Loucy (cell line): Measurements from ENCODE around the gene CCDC91.
A peak's percentile ranks its signal among the peaks of the same experiment; 100 is the strongest.

ENCODE experiments used
- H2AFZ ChIP-seq: fragments of 200-600 bp; sonication (generic); 2 replicates; pipeline ENCODE4 v1.6.0; 2016; ENCODE audit warnings: antibody characterized with exemption, mild to moderate bottlenecking, low read length, moderate library complexity
- H3F3A ChIP-seq: fragments of 200-600 bp; 2 replicates; pipeline ENCODE4 v1.6.0; 2016; ENCODE audit warnings: antibody characterized with exemption, low read depth, mild to moderate bottlenecking
- H3K27me3 ChIP-seq: fragments of 200-600 bp; sonication (generic); 2 replicates; pipeline ENCODE4 v1.6.1; 2014; ENCODE audit warnings: low read length, mild to moderate bottlenecking; ENCODE audit not compliant: insufficient read depth, poor library complexity, severe bottlenecking
- H3K36me3 ChIP-seq: fragments of 200-600 bp; sonication (generic); 2 replicates; pipeline ENCODE4 v1.6.1; 2016; ENCODE audit warnings: low read length; ENCODE audit not compliant: insufficient read depth
- H3K4me1 ChIP-seq: fragments of 200-600 bp; sonication (generic); 2 replicates; pipeline ENCODE4 v1.5.1; 2014; ENCODE audit warnings: low read length, mild to moderate bottlenecking; ENCODE audit not compliant: insufficient read depth, poor library complexity, severe bottlenecking
- H3K4me2 ChIP-seq: fragments of 200-600 bp; sonication (generic); 2 replicates; pipeline ENCODE4 v1.6.0; 2014; ENCODE audit warnings: antibody characterized with exemption, low read length, low read depth, mild to moderate bottlenecking; ENCODE audit not compliant: poor library complexity, severe bottlenecking
- H3K4me3 ChIP-seq: fragments of 200-600 bp; sonication (generic); 2 replicates; pipeline ENCODE4 v1.5.1; 2014; ENCODE audit warnings: low read length, mild to moderate bottlenecking, mixed read lengths; ENCODE audit not compliant: poor library complexity, severe bottlenecking
- H3K79me2 ChIP-seq: fragments of 200-600 bp; sonication (generic); 2 replicates; pipeline ENCODE4 v1.6.1; 2014; ENCODE audit warnings: low read length; ENCODE audit not compliant: insufficient read depth
- H3K9ac ChIP-seq: fragments of 200-600 bp; sonication (generic); 2 replicates; pipeline ENCODE4 v1.6.0; 2014; ENCODE audit warnings: mild to moderate bottlenecking, low read depth, low read length, moderate library complexity; ENCODE audit not compliant: poor library complexity, severe bottlenecking
- H3K9me2 ChIP-seq: fragments of 200-600 bp; sonication (generic); replicated peaks from 2 replicates; pipeline ENCODE4 v1.6.1; 2016; ENCODE audit warnings: low read depth, low read length, mixed read lengths
- H3K9me3 ChIP-seq: fragments of 200-600 bp; sonication (generic); 2 replicates; pipeline ENCODE4 v1.6.1; 2014; ENCODE audit warnings: mild to moderate bottlenecking, antibody characterized with exemption, low read length, low read depth; ENCODE audit not compliant: insufficient read depth
- H4K20me1 ChIP-seq: fragments of 200-600 bp; sonication (generic); 2 replicates; pipeline ENCODE4 v1.6.0; 2014; ENCODE audit warnings: antibody characterized with exemption, low read length, mild to moderate bottlenecking; ENCODE audit not compliant: insufficient read depth, poor library complexity, severe bottlenecking
- EZH2phosphoT487 ChIP-seq: fragments of 200-600 bp; IDR thresholded peaks from 2 replicates; pipeline ENCODE4 v1.6.1; 2018; ENCODE audit warnings: antibody characterized with exemption, mild to moderate bottlenecking, moderate library complexity, borderline replicate concordance
- TF ChIP-seq, protein P1 (sequence below): fragments of 200-600 bp; sonication (generic); conservative IDR thresholded peaks from 2 replicates; pipeline ENCODE4 v1.5.1; 2014; ENCODE audit warnings: mild to moderate bottlenecking, antibody characterized with exemption, low read length

CCDC91 gene, protein sequence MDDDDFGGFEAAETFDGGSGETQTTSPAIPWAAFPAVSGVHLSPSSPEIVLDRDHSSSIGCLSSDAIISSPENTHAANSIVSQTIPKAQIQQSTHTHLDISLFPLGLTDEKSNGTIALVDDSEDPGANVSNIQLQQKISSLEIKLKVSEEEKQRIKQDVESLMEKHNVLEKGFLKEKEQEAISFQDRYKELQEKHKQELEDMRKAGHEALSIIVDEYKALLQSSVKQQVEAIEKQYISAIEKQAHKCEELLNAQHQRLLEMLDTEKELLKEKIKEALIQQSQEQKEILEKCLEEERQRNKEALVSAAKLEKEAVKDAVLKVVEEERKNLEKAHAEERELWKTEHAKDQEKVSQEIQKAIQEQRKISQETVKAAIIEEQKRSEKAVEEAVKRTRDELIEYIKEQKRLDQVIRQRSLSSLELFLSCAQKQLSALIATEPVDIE

DNA sequence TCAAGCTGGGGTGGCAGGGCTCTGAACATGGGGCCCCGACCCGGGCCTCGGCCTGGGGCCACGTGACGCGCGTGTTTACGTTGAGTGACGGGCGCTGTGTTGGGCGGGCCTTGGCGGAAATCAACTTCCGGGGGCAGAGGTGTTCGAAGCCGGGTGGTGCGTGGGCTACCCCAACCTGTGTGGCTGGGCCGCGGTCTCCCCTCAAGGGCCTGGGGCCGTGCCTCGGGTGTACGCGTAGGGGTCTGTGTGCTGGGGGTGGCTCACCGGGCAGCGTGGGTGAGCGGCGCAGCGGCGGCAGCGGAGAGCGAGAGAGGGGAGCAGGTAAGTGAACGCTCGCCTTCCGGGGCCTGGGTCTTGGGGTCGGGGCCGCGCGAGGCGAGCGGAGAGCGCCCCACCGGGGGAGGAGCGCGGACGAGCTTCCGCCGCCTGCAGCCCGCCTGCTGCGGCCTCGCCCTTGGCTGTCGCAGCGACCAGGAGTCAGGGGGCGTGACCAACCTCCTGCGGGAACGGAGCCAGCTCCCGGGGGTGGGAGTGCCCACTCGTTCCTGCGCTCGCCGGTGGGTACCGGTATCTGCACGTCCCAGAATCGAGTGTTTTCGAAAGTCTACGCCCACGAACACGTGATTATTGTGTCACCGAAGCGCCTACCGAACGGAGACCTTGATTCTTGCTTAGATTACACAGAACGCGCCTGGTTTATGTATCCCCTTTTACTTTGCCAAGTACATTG lies at the start of gene CCDC91:
CCDC91 (plus strand) TSS at position 136 of the 730 bp plus-strand sequence. CDS start 66,760 bp downstream, outside the sequence.
- Histone ChIP-seq H3K9ac (peak within 1 kb of the TSS; percentile 77), H2AFZ (peak within 1 kb of the TSS; percentile 94), H3K9me2 (no peaks in the 10 kb centered on the region), H4K20me1 (peaks cover 22% of the 10 kb centered on the region), H3K27me3 (no peaks in the 10 kb centered on the region), H3K9me3 (no peaks in the 10 kb centered on the region), H3K4me3 (peak within 1 kb of the TSS; percentile 90), H3F3A (peaks cover 10% of the 10 kb centered on the region; the same call in 1 of the 2 replicates), H3K36me3 (no peaks in the 10 kb centered on the region), H3K4me1 (peaks cover 39% of the 10 kb centered on the region), H3K4me2 (peak within 1 kb of the TSS; percentile 77), H3K79me2 (peaks cover 19% of the 10 kb centered on the region)
- TF ChIP-seq, protein P1, sequence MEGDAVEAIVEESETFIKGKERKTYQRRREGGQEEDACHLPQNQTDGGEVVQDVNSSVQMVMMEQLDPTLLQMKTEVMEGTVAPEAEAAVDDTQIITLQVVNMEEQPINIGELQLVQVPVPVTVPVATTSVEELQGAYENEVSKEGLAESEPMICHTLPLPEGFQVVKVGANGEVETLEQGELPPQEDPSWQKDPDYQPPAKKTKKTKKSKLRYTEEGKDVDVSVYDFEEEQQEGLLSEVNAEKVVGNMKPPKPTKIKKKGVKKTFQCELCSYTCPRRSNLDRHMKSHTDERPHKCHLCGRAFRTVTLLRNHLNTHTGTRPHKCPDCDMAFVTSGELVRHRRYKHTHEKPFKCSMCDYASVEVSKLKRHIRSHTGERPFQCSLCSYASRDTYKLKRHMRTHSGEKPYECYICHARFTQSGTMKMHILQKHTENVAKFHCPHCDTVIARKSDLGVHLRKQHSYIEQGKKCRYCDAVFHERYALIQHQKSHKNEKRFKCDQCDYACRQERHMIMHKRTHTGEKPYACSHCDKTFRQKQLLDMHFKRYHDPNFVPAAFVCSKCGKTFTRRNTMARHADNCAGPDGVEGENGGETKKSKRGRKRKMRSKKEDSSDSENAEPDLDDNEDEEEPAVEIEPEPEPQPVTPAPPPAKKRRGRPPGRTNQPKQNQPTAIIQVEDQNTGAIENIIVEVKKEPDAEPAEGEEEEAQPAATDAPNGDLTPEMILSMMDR = no peak
- TF ChIP-seq EZH2phosphoT487 = no peak

DNA sequence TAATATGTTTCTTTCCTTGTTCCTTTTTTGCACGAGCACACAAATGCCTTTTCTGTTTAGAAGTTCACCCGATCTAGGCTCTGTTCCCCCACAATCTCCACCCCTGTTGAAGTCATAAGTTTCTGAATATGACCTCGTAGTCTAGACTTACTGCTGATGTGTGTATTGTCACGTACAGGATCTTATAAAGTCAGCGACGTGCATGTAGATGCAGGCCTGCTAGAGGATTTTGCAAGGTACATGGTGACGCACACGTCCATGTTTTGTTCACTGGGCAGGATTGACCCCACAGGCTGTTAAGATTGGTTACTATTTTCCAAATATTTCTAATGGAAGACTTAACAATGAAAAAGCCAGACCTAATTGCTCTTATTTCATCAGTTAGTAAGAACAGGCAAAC lies 46.2 kb upstream of the CCDC91 start:
- Histone ChIP-seq H4K20me1 (no peaks in the 10 kb centered on the region), H3F3A (no peaks in the 10 kb centered on the region), H3K4me2 (no peak overlapping the region), H3K9me2 (no peaks in the 10 kb centered on the region), H3K27me3 (no peaks in the 10 kb centered on the region), H3K79me2 (no peaks in the 10 kb centered on the region), H3K4me3 (no peak overlapping the region), H3K4me1 (no peaks in the 10 kb centered on the region), H3K9me3 (no peaks in the 10 kb centered on the region), H3K9ac (no peak overlapping the region), H2AFZ (no peak overlapping the region), H3K36me3 (no peaks in the 10 kb centered on the region)
- no peak for TF ChIP-seq EZH2phosphoT487
- TF ChIP-seq, protein P1 = no peak

DNA sequence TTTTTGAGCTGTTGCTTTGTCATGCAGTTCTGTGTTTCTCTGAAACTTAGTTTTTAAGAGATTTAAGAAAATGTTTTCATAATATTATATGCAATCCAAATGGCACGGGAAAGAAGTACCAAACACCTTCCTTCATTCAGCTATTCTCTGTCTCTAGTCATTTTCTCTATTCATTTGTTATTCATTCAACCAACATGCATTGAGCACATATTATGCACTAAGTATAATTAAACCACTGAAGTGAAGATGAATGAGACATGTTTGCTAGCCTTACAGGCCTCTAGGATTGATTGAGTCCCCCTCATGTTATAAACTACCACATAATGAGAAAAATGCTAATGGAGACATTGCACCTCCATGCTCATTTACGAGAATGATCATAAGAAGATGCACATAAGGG lies 45.7 kb upstream of the CCDC91 start:
- Histone ChIP-seq H3K9me2 (no peaks in the 10 kb centered on the region), H3F3A (no peaks in the 10 kb centered on the region), H3K9me3 (no peaks in the 10 kb centered on the region), H3K4me1 (no peaks in the 10 kb centered on the region), H3K27me3 (no peaks in the 10 kb centered on the region), H3K4me2 (no peak overlapping the region), H3K79me2 (no peaks in the 10 kb centered on the region), H4K20me1 (no peaks in the 10 kb centered on the region), H2AFZ (no peak overlapping the region), H3K36me3 (no peaks in the 10 kb centered on the region), H3K4me3 (no peak overlapping the region), H3K9ac (no peak overlapping the region)
- TF ChIP-seq, protein P1 = no peak
- TF ChIP-seq EZH2phosphoT487 = no peak
